ENCODE measurements around the gene LCN15.
A peak's percentile ranks its signal among the peaks of the same experiment; 100 is the strongest.

- TF ChIP-seq CTCF (IDR thresholded peaks at IDR 0.05) (peak; percentile 8 to 60 (median 35)), POLR2A (IDR thresholded peaks at IDR 0.05) (no peak)
These were observed 37.6 kb downstream of the LCN15 start for GRCh38 chr9:136726631-136727191.
